HG03103 (cell line): ENCODE data around the gene ABHD11.
"Not testable (repeated sequence)": the region's sequence is repeated elsewhere in the genome, so short reads cannot be mapped to it uniquely, and the experiment has no call there.

Source experiments
- ATAC-seq: cut with Tn5 transposase; IDR thresholded peaks from one replicate; pipeline ENCODE4 v1.9.1; 2021; ENCODE audit warnings: low read depth; ENCODE audit not compliant: unreplicated experiment

ABHD11 gene, protein sequence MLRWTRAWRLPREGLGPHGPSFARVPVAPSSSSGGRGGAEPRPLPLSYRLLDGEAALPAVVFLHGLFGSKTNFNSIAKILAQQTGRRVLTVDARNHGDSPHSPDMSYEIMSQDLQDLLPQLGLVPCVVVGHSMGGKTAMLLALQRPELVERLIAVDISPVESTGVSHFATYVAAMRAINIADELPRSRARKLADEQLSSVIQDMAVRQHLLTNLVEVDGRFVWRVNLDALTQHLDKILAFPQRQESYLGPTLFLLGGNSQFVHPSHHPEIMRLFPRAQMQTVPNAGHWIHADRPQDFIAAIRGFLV

DNA sequence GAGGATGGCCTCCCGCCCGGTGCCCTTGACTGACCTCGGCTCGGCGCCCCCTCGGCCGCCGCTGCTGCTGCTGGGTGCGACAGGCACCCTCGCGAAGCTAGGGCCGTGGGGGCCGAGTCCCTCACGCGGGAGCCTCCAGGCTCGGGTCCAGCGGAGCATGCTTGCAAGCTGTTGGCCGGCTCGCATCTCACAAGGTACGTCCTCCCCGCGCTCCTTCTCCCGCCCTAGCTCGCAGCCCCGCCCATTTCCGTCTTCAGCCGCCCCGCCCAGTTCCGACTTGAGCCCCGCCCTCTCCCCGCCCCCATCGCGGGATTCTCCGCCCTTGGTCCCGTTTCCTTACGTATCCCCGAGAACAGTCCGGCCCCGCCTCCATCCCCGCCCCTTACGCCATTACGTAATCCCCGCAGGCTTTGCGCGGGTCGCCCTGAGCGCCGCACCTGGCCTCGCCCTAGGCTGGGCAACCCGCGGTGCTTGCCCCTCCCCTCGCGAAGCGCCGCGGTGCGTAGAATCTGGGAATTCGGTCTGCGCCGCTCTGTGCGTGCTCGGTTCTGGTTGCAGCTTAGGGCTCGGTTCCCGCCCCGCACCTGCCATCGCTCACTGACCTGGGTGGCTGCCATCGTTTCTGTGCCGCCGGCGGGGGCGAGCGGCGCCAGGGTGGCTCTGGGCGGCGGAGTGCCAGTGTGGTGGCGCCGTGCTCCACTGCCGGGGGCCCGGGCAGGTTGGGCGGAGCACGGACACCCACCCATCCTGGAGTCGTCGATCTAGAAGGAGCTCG is at the start of gene ABHD11:
Gene ABHD11, minus strand, starts transcription at position 191 of the 775 bp plus-strand sequence. Its CDS starts 32 bp downstream, at position 159.
- ATAC-seq = peak; percentile 83

DNA sequence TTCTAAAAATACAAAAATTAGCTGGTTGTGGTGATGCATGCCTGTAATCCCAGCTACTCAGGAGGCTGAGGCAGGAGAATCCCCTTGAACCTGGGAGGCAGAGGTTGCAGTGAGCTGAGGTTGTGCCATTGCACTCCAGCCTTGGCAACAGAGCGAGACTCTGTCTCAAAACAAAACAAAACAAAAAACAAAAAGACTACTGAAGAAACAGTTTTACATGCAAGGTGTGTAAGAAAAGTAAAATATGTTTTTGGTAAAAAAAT is 49.1 kb upstream of the ABHD11 start:
- ATAC-seq = not testable (repeated sequence)

DNA sequence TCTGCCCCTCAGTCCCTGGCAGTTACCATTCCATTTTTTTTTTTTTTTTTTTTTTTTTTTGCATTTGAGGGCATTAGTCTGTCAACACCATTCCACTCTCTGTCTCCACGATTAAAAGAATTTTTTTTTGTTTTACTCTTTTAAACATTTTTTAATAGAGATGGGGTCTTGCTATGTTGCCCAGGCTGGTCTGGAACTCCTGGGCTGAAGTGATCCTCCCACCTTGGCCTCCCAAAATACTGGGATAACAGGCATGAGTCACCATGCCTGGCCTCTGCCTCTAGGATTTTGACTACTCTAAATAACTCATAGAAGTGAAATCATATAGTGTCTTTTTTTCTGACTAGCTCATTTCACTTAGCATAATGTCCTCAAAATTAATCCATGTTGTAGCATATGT is 48.0 kb upstream of the ABHD11 start:
- no peak for ATAC-seq

DNA sequence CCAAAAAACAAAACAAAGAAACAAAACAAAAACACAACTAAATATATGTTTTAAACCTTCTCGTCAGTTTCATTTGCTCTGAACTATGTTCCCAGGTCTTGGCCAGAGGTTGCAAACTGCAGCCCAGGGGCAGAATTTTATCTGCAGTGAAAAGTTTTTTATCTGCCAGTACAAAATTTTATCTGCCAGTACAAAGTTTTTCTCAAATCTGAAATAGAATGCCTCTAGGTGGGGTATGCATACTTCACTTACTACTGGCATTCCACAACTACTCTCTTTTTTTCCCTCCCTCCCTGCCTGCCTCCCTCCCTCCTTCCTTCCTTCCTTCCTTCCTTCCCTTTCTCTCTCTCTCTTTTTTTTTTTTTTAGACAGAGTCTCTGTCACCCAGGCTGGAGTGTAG is 40.9 kb upstream of the ABHD11 start:
- no peak for ATAC-seq

DNA sequence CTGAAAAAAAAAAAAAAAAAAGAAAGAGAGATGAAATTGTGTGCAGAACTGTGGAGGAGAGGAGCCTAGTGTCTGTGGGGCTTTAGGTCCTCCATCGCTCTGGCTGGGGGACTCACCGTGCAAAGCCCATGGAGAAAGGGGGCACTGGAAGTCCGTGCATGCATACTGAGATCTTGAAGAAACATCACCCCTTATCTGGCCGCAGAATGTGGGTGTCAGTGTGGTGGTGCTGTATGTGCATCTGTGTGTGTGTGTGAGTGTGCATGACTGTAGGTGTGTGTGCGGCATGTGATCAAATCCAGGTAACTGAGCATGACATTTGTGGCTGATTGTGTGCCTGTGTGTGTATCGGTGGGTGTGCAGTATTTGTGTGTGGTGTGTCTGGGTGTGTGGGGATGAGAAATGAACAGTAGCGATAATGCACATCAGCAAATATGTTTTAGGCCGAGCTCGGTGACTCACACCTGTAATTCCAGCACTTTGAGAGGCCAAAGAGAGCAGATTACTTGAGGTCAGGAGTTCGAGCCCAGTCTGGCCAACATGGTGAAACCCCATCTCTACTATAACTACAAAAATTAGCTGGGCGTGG is 40.3 kb upstream of the ABHD11 start:
- no peak for ATAC-seq

DNA sequence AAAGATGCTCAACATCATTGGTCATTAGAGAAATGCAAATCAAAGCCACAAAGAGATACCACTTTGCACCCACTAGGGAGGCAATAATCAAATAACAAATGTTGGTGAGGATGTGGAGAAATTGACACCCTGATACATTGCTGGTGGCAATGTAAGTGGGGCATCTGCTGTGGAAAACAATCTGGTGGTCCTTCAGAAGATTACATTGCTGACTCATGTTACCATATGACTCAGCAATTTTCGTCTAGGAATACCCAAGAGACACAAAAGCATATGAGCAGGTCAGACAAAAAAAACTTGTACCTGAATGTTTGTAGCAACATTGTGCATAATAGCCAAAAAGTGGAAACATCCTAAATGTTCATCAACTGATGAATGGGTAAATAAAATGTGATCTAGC is 36.3 kb upstream of the ABHD11 start:
- ATAC-seq = no peak

DNA sequence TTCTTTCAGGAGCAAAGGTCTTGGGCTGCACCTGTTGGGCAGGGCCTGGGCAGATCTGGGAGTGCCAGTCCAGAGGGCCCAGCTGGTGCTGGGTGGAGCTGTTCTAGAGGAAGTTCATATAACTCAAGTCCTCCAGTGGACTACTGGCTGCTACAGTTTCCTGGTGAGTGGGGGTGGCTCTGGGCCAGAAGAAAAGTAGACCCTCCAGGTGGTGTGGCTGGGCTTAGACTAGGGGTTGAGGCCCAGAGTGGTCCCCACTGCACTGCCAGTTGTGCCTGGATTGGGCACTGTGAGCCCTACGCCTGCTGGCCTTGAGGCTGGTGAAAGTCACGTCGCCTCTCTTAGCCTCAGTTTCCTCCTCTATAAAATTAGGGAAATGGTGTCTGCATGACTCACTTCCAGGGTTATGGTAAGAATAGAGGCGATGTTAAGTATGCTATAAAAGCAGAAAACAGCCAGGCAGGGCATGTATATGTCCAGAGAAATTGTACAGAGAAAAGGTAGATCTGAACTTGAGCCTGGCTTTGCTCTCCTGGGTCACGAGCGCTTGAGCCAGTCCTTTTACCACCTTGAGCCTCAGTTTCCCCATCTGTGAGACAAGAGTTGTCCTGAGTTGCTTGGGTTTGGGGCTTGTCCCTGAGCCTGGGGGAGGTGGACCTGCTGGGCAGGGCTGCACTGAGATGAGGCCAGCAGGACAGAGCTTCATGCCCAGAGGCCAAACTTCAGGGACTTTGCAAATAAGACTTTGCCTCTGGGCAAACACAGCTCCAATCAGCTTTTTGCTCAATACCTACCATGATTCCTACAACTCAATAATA is 35.3 kb upstream of the ABHD11 start:
- no peak for ATAC-seq

DNA sequence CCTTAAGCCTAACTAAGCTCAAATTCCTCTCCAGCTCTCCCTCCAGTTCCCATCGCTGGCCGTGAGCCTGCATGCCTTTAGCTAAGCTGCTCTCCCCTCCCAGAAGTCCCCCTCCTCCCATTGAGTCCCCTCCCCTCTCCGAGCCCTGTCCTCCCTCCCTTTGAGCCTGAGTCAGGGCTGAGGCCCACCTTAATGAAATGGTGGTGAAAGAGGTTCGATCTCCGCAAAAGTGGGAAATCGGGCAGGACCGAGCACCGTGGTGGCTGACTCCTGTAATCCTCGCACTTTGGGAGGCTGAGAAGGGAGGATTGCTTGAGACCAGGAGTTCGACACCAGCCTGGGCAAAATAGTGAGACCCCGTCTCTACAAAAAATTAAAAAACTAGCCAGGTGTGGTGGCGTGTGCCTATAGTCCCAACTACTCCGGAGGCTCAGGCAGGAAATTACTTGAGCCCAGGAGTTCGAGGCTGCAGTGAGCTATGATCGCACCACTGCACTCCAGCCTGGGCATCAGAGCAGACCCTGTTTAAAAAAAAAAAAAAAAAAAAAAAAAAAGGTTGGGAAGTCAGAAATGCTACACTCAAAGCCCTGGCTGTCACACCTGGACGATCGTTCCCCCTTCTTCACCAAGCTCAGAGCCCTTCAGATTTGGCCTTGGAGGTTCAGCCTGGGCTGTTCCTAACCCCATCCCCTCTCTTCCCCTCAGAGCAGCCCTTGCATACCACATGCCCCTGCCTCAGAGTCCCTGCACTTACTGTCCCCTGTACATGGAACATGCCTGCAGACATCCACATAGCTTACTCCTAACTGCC is 32.5 kb upstream of the ABHD11 start:
- no peak for ATAC-seq

DNA sequence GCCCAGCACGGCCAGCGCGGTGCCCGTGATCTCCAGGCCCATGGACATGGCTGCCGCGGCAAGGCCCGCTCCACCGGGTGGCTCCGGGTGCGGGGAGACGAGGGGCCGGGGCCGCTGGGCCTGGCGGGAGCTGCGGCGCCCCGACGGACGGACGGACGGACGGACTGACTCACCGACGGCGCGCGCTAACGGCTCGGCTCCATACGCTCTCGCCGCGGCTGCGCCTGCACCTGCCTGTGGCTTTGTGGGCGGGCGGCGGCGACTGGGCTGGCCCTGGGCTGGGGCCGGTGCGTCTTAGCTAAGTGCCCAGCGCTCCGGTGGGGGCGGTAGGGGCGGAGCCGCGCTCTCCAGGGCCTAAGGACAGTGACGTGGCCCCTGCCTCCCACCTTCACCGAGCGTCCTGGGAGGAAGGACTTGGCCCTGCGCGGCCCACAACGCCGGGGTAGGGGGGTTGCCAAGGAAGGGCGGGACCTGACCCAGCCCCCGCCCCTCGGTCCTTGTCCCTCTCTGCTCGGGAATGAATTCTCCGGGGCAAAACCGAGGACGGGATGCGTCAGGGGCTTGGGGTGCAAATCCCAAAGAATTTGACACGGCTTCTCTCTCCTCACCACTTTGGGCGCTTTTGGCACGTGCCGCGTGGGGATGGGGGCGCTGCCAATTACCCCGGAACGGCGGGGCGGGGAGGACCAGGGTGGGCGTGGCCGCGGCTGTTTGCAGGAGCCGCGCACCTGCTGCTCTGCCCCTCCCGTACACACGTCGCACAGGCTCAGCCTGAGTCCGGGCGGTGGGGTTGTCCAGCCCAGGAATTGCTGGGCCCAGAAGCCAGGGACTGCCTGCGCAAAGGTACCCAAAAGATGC is 31.6 kb upstream of the ABHD11 start, which contains the start of gene CLDN3:
Gene CLDN3, minus strand, starts transcription at position 269 of the 858 bp plus-strand sequence. Its CDS starts 221 bp downstream, at position 48.
- ATAC-seq = no peak

DNA sequence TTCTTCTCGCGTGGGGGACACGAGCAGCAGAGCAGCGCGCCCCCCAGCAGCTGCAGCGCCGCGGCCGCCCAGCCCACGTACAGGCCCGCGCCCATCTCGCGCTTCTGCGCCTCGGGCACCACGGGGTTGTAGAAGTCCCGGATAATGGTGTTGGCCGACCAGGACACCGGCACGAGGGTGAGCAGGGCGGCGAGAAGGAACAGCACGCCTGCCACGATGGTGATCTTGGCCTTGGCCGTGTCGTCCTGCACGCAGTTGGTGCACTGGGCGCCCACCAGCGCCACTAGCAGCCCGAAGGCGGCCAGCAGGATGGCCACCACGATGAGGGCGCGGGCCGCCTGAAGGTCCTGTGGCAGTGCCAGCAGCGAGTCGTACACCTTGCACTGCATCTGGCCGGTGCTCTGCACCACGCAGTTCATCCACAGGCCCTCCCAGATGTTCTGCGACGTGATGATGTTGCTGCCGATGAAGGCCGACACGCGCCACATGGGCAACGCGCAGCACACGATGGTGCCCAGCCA is 30.9 kb upstream of the ABHD11 start:
- no peak for ATAC-seq

DNA sequence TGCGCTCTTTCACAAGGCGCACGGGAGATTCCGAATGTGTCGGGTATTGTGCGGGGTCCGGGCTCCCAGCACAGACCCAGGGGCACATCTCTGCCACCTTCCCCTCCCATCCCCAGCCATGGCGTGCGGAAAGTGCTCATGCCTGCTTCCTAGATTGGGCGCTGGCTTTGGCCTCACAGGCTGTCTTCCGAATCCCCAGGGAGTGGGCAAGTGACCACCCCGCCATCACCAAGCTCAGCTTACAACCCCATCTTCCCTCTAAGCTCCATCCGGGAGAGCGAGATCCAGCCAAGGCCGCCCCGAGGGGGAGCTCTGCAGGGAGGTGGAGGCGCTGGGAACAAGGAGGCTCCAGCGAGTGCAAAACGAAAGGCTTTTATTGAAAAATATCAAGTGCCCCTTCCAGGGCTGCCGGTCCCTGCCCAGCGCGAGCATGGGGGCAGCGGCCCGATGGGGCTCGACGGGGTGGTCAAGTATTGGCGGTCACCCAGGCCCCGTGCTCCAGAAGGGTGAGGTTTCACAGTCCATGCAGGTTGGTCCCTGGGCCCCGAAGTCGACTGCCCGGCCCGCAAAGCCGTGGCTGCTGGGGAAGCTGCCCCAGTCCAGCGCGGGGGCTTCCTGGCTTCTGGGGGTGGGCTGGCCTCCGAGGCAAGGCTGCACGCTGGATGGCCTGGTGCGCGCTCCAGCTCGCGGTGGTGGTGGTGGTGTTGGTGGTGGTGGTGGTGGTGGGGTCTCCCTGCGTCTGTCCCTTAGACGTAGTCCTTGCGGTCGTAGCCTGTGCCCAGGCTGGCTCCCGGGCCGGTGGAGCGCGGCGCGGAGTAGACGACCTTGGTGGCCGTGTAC is 30.3 kb upstream of the ABHD11 start:
- no peak for ATAC-seq

DNA sequence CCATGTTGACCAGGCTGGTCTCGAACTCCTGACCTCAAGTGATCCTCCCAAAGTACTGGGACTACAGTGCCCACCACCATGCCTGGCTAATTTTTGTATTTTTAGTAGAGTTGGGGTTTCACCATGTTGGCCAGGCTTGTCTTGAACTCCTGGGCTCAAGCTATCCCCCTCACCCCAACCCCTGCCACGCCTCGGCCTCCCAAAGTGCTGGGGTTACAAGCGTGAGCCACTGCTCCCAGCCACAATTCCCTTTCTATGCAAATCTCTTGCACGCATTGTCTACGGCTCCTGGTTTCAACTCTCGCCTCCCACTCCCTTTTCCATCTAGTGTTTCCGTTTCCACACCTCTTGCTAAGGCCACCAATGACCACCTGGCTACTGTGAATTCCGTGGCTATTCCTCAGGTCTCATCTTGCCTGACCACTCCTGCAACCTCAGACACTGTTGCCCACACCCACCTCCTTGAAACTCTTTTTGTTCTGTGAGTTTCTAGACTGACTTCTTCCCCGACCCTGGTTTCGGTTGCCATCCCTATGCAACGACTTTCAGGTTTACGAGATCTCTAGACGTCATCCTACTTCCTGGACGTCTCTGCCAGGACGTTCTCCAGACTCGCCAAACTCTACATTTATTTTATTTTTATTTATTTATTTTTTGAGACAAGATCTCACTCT is 28.1 kb upstream of the ABHD11 start:
- ATAC-seq = no peak

DNA sequence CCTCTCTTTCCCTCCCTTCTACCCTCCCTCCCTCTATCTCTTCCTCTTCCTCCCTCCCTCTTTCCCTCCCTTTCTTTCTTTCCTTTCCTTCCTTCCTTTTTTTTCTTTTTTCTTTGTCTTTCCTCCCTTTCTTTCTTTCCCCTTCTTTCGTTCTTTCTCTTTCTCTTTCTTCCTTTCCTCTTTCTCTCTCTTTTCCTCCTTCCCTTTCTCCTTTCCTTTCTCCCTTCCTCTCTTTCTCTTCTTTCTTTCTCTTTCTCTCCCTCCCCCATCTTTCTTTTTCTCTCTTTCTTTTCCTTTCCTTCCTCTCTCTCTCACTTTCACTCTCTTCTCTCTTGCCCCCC is 24.0 kb upstream of the ABHD11 start:
- no peak for ATAC-seq

DNA sequence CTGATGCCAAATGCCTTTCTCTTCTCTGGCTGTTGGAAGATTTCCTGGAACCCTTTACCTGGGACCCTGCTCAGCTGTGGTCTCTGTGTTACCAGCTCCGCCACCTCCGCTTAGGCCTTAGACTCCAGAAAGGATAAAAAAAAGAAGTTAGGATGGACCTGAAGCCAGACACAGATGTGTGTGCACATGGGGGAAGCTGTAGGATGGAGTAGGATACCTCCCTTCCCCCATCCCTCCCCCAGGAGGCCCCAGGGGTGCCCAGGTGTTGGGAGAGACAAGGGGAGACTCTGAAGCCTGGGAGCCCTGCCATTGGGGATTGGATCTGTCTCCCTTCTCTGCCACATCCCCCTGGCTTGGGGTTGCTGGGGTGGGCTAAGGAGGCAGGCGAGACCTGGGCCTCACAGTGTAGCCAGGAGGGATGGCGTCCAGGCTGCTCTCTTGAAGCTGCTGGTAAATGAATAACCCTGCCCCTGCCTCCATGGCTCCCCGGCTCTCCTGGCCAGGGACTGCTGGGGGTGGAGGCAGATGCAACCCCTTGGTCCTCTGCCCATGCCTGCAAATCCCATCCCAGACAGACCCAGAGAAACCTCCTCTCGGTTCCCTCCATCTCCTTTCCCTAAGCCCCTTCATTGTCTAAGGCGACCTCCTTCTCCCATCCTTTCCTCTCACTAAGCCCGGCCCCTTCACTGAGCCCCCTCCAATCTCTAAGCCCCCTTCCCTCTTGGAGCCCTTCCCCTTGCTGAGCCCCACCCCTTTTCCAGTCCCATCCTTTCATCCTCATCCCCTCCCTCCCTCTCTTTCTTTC is 23.5 kb upstream of the ABHD11 start:
- ATAC-seq = no peak

DNA sequence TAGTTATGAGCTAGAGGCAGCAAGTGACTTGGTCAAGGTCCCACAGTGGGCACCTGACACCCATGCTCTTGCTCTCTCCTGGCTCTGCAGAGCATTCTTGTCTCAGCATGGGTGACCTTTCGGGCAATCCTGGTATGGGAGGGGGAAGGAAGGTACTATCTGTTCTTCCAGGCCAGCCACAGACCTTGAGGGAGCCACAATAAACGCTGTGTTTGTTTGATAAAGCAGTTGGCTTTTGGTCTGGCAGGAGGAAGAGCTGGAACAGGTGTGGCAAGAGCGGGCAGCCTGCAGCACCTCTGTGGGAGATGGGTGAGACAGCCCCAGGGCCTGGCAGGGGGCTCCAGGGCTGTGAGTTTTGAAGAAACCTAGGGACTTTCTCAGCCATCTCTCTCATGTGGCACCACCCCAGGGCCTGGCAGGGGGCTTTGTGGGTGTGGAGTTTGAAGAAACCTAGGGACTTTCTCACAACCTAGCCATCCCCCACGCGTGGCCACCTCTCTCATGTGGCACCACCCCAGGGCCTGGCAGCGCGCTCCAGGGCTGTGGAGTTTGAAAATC is 20.1 kb upstream of the ABHD11 start:
- no peak for ATAC-seq

DNA sequence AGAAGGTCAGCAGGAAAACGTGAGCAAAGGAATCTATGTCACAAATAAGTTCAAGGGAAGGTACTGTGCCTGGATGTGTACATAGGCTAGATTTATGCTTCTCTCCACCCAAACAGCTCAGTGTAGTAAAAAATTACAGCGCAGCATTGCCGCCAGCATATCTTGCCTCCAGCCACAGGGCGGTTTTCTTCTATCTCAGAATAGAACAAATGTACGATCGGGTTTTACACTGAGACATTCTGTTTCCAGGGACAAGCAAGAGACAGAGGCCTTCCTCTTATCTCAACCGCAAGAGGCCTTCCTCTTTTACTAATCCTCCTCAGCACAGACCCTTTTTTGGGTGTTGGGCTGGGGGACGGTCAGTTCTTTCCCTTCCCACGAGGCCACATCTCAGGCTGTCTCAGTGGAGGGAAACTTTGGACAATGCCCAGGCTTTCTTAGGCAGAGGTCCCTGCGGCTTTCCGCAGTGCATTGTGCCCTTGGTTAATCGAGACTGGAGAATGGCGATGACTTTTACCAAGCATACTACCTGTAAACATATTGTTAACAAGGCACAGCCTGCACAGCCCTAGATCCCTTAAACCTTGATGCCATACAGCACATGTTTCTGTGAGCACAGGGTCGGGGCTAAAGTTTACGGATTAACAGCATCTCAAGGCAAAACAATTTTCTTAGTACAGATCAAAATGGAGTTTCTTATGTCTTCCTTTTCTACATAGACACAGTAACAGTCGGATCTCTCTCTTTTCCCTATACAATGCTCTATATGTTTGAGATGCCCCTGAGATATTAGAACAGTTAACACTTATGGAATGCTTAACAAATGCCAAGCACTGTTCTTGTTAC is 11.6 kb upstream of the ABHD11 start:
- no peak for ATAC-seq
